ENCODE results near the gene COL5A2.
A peak's percentile ranks its signal among the peaks of the same experiment; 100 is the strongest.

COL5A2 gene

GRCh38 chr2:189013031-189013430 is 166.5 kb downstream of the COL5A2 start:
- DNase-seq (ENCODE audit: insufficient read length, low spot score) (no peak), FAIRE-seq (no peak)

- FAIRE-seq (no peak), DNase-seq (ENCODE audit: insufficient read length, low spot score) (no peak)
Observed at GRCh38 chr2:189012351-189012750, 167.2 kb downstream of the COL5A2 start.

- DNase-seq (ENCODE audit: insufficient read length, low spot score) (no peak), FAIRE-seq (no peak)
Observed at GRCh38 chr2:189010536-189010935, 169.0 kb downstream of the COL5A2 start.

GRCh38 chr2:189008555-189009262 is 170.9 kb downstream of the COL5A2 start:
- DNase-seq (ENCODE audit: insufficient read length, low spot score) (no peak), FAIRE-seq (no peak)

- FAIRE-seq = no peak
- DNase-seq (ENCODE audit: insufficient read length, low spot score) = no peak
Observed at GRCh38 chr2:189002079-189002478, 177.5 kb downstream of the COL5A2 start.

- FAIRE-seq = no peak
- DNase-seq (ENCODE audit: insufficient read length, low spot score) = no peak
Observed at GRCh38 chr2:189000221-189000620, 179.3 kb downstream of the COL5A2 start.

DNA sequence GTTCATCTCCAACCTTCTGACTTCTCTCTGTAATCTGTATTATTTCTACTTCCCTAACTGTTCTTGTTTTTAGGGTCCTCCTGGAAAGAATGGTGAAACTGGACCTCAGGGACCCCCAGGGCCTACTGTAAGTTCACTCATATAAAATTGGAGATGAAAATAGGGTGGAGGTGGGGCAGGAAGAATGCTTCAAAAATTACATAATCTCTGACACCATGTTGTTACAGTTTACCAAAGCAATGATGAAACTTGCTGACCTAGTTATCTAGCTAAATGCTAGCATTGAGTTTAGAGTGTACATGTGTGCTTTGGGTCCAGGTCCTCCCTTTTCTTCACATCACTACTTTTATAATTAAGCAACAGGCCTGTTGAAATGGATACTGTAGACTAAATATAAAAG is 182.3 kb downstream of the COL5A2 start:
- no peak for FAIRE-seq
- no peak for DNase-seq (ENCODE audit: insufficient read length, low spot score)

- DNase-seq (ENCODE audit: insufficient read length, low spot score) (no peak), FAIRE-seq (no peak)
Observed at GRCh38 chr2:188993247-188993646, 186.3 kb downstream of the COL5A2 start.

GRCh38 chr2:188986839-188987238 is 192.7 kb downstream of the COL5A2 start:
- DNase-seq (ENCODE audit: insufficient read length, low spot score) = no peak
- no peak for FAIRE-seq

GRCh38 chr2:188984680-188985079 is 194.9 kb downstream of the COL5A2 start:
- FAIRE-seq (no peak), DNase-seq (ENCODE audit: insufficient read length, low spot score) (no peak)

DNA sequence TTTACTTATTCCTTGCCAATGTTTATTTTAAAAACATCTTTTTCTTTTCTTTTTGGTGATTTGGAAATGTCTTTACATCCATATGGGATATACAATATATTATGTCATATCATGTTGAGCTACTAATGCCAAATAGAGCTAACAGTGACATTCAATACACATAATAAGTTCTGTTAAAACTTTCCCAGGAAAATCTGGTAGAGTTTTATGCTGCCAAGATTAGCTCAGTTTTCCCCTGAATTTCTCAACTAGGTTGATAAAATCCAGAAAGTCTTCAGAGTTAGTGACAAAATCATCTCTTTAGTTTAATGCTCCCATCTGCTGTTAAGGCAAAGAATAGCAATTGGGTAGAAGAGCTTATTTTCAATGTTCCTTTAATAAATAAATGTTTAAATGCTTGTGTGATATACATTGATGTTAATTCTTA is 195.5 kb downstream of the COL5A2 start:
- FAIRE-seq (peak; percentile 28), DNase-seq (ENCODE audit: insufficient read length, low spot score) (no peak)

DNA sequence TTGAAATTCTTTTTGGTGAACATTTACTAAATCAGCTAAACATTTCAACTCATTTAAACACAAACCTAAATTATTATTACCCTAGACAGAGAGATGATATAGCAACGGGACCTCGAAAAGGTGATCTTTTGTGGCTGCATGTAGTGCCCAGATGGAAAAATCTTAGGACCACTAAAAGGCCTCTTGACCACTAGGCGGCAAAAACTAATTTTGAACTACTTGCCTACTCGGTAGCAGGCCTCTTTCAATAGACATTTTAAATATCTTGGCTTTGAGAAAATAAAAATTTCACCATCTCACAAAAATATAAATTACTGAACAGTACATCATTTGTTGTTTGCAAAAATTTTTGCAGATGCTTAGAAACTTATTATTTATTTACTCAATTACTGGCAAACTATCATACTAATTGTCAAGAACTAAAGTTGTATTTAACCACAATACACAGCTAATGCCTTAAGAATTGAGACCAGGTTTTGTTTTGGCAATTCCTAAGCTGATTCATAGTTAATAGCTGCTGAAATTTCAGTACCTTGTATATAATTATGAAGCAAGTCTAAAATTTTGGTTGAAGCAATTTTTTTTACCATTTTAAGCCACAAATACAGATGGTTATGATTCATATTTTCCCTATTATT is 196.0 kb downstream of the COL5A2 start:
- no peak for DNase-seq (ENCODE audit: insufficient read length, low spot score)
- FAIRE-seq = peak; percentile 60

Data from GM19239 (cell line).